Measurements from ENCODE around the gene GOT1.

Gene GOT1

DNA sequence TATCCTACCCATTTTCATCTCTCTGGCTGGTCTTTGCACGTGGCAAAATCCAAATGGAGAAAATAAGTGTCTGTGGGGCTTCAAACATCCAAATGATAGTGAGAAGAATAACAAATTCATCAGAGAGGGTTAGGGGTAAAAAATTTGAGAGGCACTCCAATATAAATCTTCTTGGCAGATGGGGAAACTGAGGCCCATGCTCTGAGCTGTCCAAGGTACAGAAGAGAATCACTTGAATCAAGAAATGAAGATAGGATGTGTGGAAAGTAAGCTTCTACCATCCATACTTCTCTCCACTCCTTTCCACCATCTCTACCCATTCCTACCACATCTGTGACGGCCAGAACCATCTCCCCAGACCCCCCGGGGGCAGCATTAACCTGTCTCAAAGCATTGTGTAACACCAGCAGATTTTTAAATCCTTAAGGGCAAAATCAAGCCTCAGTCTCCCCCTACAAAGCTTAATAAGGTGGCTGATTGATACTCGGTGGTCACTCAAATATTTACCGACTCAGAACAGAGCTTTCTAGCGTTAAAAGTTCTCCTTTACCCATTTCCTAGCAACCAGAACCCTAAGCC is 818 bp downstream of the GOT1 start:
- no peak for DNase-seq (ENCODE audit: low read depth)
- H3K4me3 ChIP-seq (ENCODE audit: low read depth, low read length) = peak overlapping the region; percentile 95
- TF ChIP-seq MYC (IDR thresholded peaks at IDR 0.05; ENCODE audit: low read depth, low read length) = no peak
- TF ChIP-seq, protein P1, sequence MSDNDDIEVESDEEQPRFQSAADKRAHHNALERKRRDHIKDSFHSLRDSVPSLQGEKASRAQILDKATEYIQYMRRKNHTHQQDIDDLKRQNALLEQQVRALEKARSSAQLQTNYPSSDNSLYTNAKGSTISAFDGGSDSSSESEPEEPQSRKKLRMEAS (IDR thresholded peaks at IDR 0.05; ENCODE audit: low read depth, low read length) = no peak
- TF ChIP-seq, protein P2, sequence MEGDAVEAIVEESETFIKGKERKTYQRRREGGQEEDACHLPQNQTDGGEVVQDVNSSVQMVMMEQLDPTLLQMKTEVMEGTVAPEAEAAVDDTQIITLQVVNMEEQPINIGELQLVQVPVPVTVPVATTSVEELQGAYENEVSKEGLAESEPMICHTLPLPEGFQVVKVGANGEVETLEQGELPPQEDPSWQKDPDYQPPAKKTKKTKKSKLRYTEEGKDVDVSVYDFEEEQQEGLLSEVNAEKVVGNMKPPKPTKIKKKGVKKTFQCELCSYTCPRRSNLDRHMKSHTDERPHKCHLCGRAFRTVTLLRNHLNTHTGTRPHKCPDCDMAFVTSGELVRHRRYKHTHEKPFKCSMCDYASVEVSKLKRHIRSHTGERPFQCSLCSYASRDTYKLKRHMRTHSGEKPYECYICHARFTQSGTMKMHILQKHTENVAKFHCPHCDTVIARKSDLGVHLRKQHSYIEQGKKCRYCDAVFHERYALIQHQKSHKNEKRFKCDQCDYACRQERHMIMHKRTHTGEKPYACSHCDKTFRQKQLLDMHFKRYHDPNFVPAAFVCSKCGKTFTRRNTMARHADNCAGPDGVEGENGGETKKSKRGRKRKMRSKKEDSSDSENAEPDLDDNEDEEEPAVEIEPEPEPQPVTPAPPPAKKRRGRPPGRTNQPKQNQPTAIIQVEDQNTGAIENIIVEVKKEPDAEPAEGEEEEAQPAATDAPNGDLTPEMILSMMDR (IDR thresholded peaks at IDR 0.05; ENCODE audit: low read depth, low read length) = no peak
- TF ChIP-seq POLR2A (IDR thresholded peaks at IDR 0.05; ENCODE audit: extremely low read depth, insufficient read length) = no peak

DNA sequence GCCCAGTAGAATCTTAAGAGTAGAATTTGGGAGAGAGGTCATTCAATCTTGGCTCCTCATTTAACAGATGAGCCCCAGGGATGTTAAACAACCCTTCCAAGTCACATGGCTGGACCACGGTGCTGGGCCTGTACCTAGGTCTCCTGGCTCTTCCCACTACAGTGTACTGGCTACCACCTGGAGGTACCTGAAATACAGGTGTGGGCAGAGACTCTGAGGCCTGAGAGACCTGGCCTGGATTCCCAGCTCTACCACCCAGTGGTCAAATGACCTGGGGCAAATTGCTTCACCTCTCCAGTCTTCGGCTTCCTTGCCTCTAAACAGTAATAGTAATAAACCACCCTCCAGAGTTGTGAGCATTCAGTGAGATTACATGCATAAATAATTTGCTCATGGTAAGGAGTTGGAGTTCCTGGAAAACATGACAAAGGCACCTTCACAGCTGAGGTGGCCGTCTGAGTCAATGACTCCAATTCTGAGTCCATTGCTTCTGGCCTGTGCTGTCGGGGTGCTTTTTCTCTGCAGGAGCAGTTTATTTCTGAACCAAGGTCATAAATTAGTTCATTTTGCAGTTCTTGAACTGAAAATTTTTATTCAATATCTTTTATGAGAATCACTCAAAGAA is 2.7 kb downstream of the GOT1 start:
- H3K4me3 ChIP-seq (ENCODE audit: low read depth, low read length) = no peak overlapping the region
- TF ChIP-seq, protein P1 (IDR thresholded peaks at IDR 0.05; ENCODE audit: low read depth, low read length) = no peak
- no peak for TF ChIP-seq POLR2A (IDR thresholded peaks at IDR 0.05; ENCODE audit: extremely low read depth, insufficient read length)
- TF ChIP-seq MYC (IDR thresholded peaks at IDR 0.05; ENCODE audit: low read depth, low read length) = no peak
- DNase-seq (ENCODE audit: low read depth) = no peak

- H3K4me3 ChIP-seq (ENCODE audit: low read depth, low read length) = no peak overlapping the region
- TF ChIP-seq, protein P2 (IDR thresholded peaks at IDR 0.05; ENCODE audit: low read depth, low read length) = no peak
- TF ChIP-seq POLR2A (IDR thresholded peaks at IDR 0.05; ENCODE audit: extremely low read depth, insufficient read length) = no peak
- TF ChIP-seq, protein P1 (IDR thresholded peaks at IDR 0.05; ENCODE audit: low read depth, low read length) = no peak
- no peak for DNase-seq (ENCODE audit: low read depth)
Measured at GRCh38 chr10:99426689-99427088, 3.7 kb downstream of the GOT1 start.

DNA sequence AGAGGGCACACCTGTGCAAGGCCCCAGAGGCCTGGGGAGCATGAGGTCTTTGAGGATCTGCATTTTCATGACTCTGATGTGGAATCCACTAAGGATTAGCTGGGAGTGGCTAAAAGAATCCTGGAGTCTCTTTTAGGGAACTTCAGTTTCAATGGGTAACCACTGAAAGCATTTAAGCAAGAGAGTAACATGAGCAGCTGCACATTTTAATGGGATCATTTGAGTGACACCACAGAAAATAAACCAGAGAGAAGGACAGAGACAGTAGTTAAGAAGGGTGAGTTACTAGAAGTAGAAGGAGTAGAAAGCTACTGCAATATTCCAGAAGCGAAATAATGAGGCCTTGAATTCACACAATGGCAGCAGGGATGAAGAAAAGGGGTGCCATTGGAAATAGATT is 5.2 kb downstream of the GOT1 start:
- no peak for DNase-seq (ENCODE audit: low read depth)
- H3K4me3 ChIP-seq (ENCODE audit: low read depth, low read length) = no peak overlapping the region
- TF ChIP-seq MYC (IDR thresholded peaks at IDR 0.05; ENCODE audit: low read depth, low read length) (no peak), POLR2A (IDR thresholded peaks at IDR 0.05; ENCODE audit: extremely low read depth, insufficient read length) (no peak)
- TF ChIP-seq, protein P1 (IDR thresholded peaks at IDR 0.05; ENCODE audit: low read depth, low read length) = no peak
- TF ChIP-seq, protein P2 (IDR thresholded peaks at IDR 0.05; ENCODE audit: low read depth, low read length) = no peak

DNA sequence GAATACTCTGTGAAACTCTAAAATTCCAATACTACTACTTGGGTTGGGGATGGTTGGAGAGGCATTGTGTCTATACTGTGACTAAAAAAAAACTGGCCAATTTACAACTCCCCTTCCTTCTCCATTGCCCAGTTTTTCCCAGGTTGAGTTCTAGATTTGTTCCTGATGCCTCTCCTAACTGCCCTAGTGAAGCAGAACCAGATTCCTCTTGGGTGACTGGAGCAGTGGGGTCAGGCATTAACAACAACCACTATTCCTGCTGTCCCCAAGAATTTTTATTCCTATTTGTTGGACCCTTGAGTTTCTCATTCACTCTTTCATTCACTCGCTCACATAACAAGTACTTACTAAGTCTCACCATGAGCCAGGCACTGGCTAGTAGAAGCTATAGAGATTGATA is 5.8 kb downstream of the GOT1 start:
- DNase-seq (ENCODE audit: low read depth) = no peak
- H3K4me3 ChIP-seq (ENCODE audit: low read depth, low read length) = no peak overlapping the region
- TF ChIP-seq MYC (IDR thresholded peaks at IDR 0.05; ENCODE audit: low read depth, low read length) = no peak
- TF ChIP-seq POLR2A (IDR thresholded peaks at IDR 0.05; ENCODE audit: extremely low read depth, insufficient read length) = no peak
- TF ChIP-seq, protein P2 (IDR thresholded peaks at IDR 0.05; ENCODE audit: low read depth, low read length) = no peak
- TF ChIP-seq, protein P1 (IDR thresholded peaks at IDR 0.05; ENCODE audit: low read depth, low read length) = no peak

DNA sequence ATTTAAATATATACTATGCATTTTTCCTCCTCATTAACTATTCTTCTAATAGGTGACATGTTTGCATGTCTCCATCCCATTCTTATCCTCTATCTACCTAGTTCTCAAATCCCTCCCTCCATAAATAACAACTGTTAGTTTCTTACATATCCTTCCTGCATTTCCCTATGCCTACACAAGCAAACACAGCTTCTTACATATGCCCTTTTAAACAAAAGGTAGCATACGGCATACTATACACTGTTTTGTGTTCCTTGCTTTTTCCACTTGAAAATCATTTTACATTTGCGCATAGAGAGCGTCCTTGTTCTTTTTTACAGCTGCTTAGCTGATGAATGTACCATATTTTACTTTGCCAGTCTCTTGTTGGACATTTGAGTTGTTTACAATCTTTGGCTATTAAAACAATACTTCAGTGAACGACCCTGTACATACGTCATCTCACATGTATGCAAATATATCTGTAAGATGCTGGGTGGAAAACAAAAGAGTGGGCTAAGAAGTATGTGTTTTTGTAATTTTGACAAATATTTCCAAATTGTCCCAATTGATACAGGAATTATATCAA is 7.8 kb downstream of the GOT1 start:
- TF ChIP-seq, protein P2 (IDR thresholded peaks at IDR 0.05; ENCODE audit: low read depth, low read length) = no peak
- TF ChIP-seq POLR2A (IDR thresholded peaks at IDR 0.05; ENCODE audit: extremely low read depth, insufficient read length) (no peak), MYC (IDR thresholded peaks at IDR 0.05; ENCODE audit: low read depth, low read length) (no peak)
- TF ChIP-seq, protein P1 (IDR thresholded peaks at IDR 0.05; ENCODE audit: low read depth, low read length) = no peak
- no peak for DNase-seq (ENCODE audit: low read depth)

More for the DNA sequence above, 7.8 kb downstream of the GOT1 start:
- H3K4me3 ChIP-seq (ENCODE audit: low read depth, low read length) = no peak overlapping the region
